ENCODE results near the gene MEF2C. TPM values are rescaled to one million over a fixed set of nuclear protein-coding genes. Genes with fewer than 3 reads are reported as not detected.

The MEF2C gene
- total RNA-seq, 4 donors from 2014 or later: 17.3 to 58.0 (median 23.5) TPM

DNA sequence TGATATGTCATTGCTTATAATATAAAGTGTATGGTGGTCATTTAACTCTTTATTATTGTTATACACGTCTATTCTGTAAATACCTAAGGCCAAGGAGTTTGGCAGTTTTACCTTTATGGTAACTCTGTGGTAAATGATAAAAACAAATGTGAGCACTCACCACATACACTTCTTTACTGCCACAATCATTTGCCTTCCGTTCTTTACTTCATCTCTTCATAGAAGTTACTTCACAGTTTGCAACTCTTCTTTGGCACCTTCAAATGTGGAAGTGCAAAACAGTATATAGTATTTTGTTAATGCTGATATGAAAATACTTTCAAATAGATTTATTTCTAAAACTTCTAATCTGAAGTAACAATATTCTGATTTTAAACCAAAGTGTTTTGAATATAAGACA lies 4.4 kb upstream of the MEF2C start:
- in situ Hi-C loops (cut with MboI; ENCODE audit: low pct_ligation_motif_present in 1 of 4, low pct_unique_long_range_greater_than_20kb in 1 of 4, low sequenced_read_pairs in 3 of 4) (loop anchor here in 2 of 4 donors (10.0 to 25.0 kb wide), 2 partner anchors 150 to 153 kb away; no protein-coding TSS in a partner anchor), intact Hi-C loops (cut with DNase I; ENCODE audit: low total_unique reads) (loop anchor here (10.0 kb wide), 1 partner anchor 57 kb away; no protein-coding TSS in a partner anchor)
- Histone ChIP-seq H3K4me1 (peaks cover 0 to 37% (median 2%) of the 10 kb centered on the region in 4 donors), H3K27me3 (no peaks in the 10 kb centered on the region), H3K4me3 (no peak overlapping the region), H3K36me3 (no peaks in the 10 kb centered on the region), H3K27ac (peak overlapping the region; percentile 83 to 89 (median 89)), H3K9me3 (no peaks in the 10 kb centered on the region)
- no peak for DNase-seq
- TF ChIP-seq EP300 (IDR thresholded peaks at IDR 0.05; ENCODE audit: low read depth) (no peak), POLR2AphosphoS5 (IDR thresholded peaks at IDR 0.05) (no peak), POLR2A (IDR thresholded peaks at IDR 0.05) (no peak)
- TF ChIP-seq, protein P1, sequence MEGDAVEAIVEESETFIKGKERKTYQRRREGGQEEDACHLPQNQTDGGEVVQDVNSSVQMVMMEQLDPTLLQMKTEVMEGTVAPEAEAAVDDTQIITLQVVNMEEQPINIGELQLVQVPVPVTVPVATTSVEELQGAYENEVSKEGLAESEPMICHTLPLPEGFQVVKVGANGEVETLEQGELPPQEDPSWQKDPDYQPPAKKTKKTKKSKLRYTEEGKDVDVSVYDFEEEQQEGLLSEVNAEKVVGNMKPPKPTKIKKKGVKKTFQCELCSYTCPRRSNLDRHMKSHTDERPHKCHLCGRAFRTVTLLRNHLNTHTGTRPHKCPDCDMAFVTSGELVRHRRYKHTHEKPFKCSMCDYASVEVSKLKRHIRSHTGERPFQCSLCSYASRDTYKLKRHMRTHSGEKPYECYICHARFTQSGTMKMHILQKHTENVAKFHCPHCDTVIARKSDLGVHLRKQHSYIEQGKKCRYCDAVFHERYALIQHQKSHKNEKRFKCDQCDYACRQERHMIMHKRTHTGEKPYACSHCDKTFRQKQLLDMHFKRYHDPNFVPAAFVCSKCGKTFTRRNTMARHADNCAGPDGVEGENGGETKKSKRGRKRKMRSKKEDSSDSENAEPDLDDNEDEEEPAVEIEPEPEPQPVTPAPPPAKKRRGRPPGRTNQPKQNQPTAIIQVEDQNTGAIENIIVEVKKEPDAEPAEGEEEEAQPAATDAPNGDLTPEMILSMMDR (IDR thresholded peaks at IDR 0.05): no peak
- 46 to 59% methylated on average over 2 of the region's 2 CpGs for WGBS, 2 donors (ENCODE audit: low coverage in 1 of 2)

DNA sequence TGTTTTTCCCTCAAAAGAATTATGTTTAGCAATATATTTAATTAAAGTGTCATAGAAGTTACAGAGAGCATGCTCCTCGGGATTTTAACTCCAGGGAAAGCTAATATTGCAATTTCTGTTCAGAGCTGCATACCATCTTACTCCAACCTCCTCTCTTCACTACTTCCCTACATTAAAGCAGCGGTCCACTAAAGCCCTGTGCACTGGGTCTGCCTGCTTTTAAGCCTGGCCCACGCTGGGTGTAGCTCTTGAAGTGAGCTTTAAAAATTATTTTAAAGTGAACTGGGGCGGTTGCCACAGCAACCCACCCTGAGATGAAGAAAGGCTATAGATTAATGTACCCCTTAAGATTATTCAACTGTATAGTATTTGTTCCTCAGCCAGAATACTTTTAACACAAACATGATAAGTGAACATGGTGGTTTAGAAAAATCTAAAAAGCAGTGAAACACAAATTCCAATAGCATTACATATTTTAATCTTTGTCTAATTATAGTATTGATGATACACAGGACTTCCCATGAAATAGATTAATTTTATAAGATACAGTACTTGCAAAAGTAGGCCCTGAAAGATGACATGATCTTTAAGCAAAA lies 3.9 kb upstream of the MEF2C start:
- no peaks in the 10 kb centered on the region for H3K36me3 ChIP-seq
- no peak for DNase-seq
- TF ChIP-seq EP300 (IDR thresholded peaks at IDR 0.05; ENCODE audit: low read depth) (no peak), POLR2AphosphoS5 (IDR thresholded peaks at IDR 0.05) (no peak), POLR2A (IDR thresholded peaks at IDR 0.05) (no peak)
- TF ChIP-seq, protein P1 (IDR thresholded peaks at IDR 0.05): no peak
- in situ Hi-C loops (cut with MboI; ENCODE audit: low pct_ligation_motif_present in 1 of 4, low pct_unique_long_range_greater_than_20kb in 1 of 4, low sequenced_read_pairs in 3 of 4): loop anchor here in 2 of 4 donors (10.0 to 25.0 kb wide), 2 partner anchors 150 to 152 kb away; no protein-coding TSS in a partner anchor
- no peaks in the 10 kb centered on the region for H3K27me3 ChIP-seq
- H3K4me3 ChIP-seq: peak overlapping the region in 1 of 4 donors; percentile 14
- intact Hi-C loops (cut with DNase I; ENCODE audit: low total_unique reads): loop anchor here (10.0 kb wide), 1 partner anchor 58 kb away; no protein-coding TSS in a partner anchor
- peak overlapping the region; percentile 83 to 89 (median 89) for H3K27ac ChIP-seq
- WGBS, 2 donors (ENCODE audit: low coverage in 1 of 2): 49 to 56% methylated on average over 4 of the region's 4 CpGs
- no peaks in the 10 kb centered on the region for H3K9me3 ChIP-seq
- peaks cover 0 to 37% (median 2%) of the 10 kb centered on the region in 4 donors for H3K4me1 ChIP-seq

DNA sequence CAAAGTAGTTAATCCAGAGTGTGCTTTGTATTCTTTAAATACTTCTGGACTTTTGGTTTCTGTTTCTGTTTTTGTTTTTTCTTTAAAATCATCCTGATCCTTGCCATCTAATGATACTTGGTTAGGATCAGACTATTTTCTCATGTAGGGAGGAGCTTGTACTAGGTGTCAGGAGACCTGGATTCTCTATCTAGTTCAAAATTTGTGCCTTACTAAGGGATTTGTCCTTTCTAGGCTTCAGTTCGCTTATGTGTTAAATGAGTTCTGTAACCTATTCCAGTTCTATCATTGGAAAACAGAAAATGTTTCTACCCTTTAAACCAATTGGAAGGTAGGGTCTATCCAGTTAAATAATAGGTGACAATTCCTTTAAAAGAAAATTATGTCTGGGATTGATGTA lies 3.3 kb upstream of the MEF2C start:
- no peak for DNase-seq
- H3K4me1 ChIP-seq: peaks cover 0 to 43% (median 2%) of the 10 kb centered on the region in 4 donors
- in situ Hi-C loops (cut with MboI; ENCODE audit: low pct_ligation_motif_present in 1 of 4, low pct_unique_long_range_greater_than_20kb in 1 of 4, low sequenced_read_pairs in 3 of 4): loop anchor here in 2 of 4 donors (10.0 to 25.0 kb wide), 2 partner anchors 149 to 151 kb away; no protein-coding TSS in a partner anchor
- peak overlapping the region; percentile 83 to 89 (median 89) for H3K27ac ChIP-seq
- H3K9me3 ChIP-seq: no peaks in the 10 kb centered on the region
- intact Hi-C loops (cut with DNase I; ENCODE audit: low total_unique reads): loop anchor here (10.0 kb wide), 1 partner anchor 59 kb away; no protein-coding TSS in a partner anchor
- peak overlapping the region in 1 of 4 donors; percentile 14 for H3K4me3 ChIP-seq
- no peaks in the 10 kb centered on the region for H3K36me3 ChIP-seq
- H3K27me3 ChIP-seq: no peaks in the 10 kb centered on the region
- 63 to 76% methylated on average over 1 of the region's 1 CpG for WGBS, 2 donors (ENCODE audit: low coverage in 1 of 2)
- TF ChIP-seq EP300 (IDR thresholded peaks at IDR 0.05; ENCODE audit: low read depth) (no peak), POLR2AphosphoS5 (IDR thresholded peaks at IDR 0.05) (no peak), POLR2A (IDR thresholded peaks at IDR 0.05) (no peak)
- TF ChIP-seq, protein P1 (IDR thresholded peaks at IDR 0.05): no peak

DNA sequence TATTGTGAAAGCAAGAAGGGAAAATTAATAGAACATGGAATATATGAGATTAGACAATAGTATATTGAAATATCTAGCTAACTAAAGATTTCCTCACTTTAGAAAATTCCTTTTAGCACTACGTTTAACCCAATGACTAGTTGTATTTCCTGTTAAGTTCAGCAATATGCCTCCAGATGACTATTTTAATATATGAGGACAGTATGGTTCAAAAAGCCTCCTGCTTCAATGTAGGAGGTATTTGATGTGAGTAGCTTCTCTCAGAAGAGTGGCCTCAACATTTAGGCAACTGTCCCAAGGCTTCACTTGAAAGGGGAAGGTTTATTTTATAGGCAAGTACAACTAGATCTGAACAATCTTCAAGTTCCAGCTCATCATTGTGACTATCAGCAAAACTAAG lies 2.0 kb upstream of the MEF2C start:
- Histone ChIP-seq H3K9me3 (no peaks in the 10 kb centered on the region), H3K4me1 (peaks cover 0 to 45% (median 6%) of the 10 kb centered on the region in 4 donors), H3K36me3 (no peaks in the 10 kb centered on the region), H3K27me3 (no peaks in the 10 kb centered on the region), H3K4me3 (peak overlapping the region in 1 of 4 donors; percentile 41), H3K27ac (peak overlapping the region; percentile 83 to 89 (median 89))
- intact Hi-C loops (cut with DNase I; ENCODE audit: low total_unique reads) (loop anchor here (10.0 kb wide), 1 partner anchor 60 kb away; no protein-coding TSS in a partner anchor), in situ Hi-C loops (cut with MboI; ENCODE audit: low pct_ligation_motif_present in 1 of 4, low pct_unique_long_range_greater_than_20kb in 1 of 4, low sequenced_read_pairs in 3 of 4) (loop anchor here in 2 of 4 donors (10.0 to 25.0 kb wide), 2 partner anchors 148 to 150 kb away; no protein-coding TSS in a partner anchor)
- TF ChIP-seq, protein P1 (IDR thresholded peaks at IDR 0.05): no peak
- TF ChIP-seq POLR2A (IDR thresholded peaks at IDR 0.05) (no peak), POLR2AphosphoS5 (IDR thresholded peaks at IDR 0.05) (no peak), EP300 (IDR thresholded peaks at IDR 0.05; ENCODE audit: low read depth) (no peak)
- DNase-seq: no peak
- 18 to 35% methylated on average over 1 of the region's 1 CpG for WGBS, 2 donors (ENCODE audit: low coverage in 1 of 2)
